ENCODE data around the gene SIK3. TPM values are rescaled to one million over a fixed set of nuclear protein-coding genes. Genes with fewer than 3 reads are reported as not detected.

Gene SIK3
- total RNA-seq, 1 experiment from 2014 or later = 17.4 TPM

GRCh38 chr11:116866804-116867455 lies 231.3 kb downstream of the SIK3 start:
- Mint-ChIP-seq H3K4me3 (ENCODE audit: low read depth, unreplicated experiment) (no peak overlapping the region), H3K27me3 (ENCODE audit: unreplicated experiment) (no peaks in the 10 kb centered on the region), H3K9me3 (ENCODE audit: low read depth, unreplicated experiment) (no peaks in the 10 kb centered on the region), H3K36me3 (ENCODE audit: insufficient read depth, unreplicated experiment) (peaks cover 13% of the 10 kb centered on the region), H3K4me1 (ENCODE audit: low read depth, unreplicated experiment) (no peaks in the 10 kb centered on the region), H3K27ac (ENCODE audit: unreplicated experiment) (no peak overlapping the region)
- intact Hi-C loops (cut with micrococcal nuclease; ENCODE audit: unreplicated experiment) = no loop called here
- no TSS peak for BruUV-seq (replicated peaks)
- no peak for TF ChIP-seq CTCF (IDR thresholded peaks at IDR 0.05; ENCODE audit: unreplicated experiment)
- no peak for DNase-seq
- CTCF ChIA-PET = no interaction called here

DNA sequence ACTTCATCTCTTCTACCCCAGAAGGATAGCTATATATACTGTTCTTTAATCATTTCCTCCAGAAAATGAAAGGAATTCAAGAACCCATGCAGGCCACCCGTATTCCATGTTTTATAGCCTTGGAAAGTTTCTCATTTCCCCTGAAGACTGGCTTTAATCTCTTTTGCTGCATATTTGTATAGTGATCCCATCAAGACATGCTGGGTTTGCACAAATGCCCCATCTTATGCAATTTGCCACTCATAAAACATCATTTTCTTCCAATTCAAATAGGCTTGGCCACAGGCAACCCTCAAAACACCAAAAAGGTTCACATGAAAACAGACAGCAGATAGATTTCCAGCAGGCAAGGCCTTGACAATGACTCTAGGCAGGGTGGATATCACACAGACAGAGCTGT lies 232.5 kb downstream of the SIK3 start:
- no peak for TF ChIP-seq CTCF (IDR thresholded peaks at IDR 0.05; ENCODE audit: unreplicated experiment)
- no peaks in the 10 kb centered on the region for H3K9me3 Mint-ChIP-seq (ENCODE audit: low read depth, unreplicated experiment)
- CTCF ChIA-PET = no interaction called here
- intact Hi-C loops (cut with micrococcal nuclease; ENCODE audit: unreplicated experiment) = no loop called here
- H3K36me3 Mint-ChIP-seq (ENCODE audit: insufficient read depth, unreplicated experiment) = peaks cover 6% of the 10 kb centered on the region
- no peak for DNase-seq
- no peak overlapping the region for H3K4me3 Mint-ChIP-seq (ENCODE audit: low read depth, unreplicated experiment)
- no peak overlapping the region for H3K27ac Mint-ChIP-seq (ENCODE audit: unreplicated experiment)
- BruUV-seq (replicated peaks) = no TSS peak
- no peaks in the 10 kb centered on the region for H3K4me1 Mint-ChIP-seq (ENCODE audit: low read depth, unreplicated experiment)
- no peaks in the 10 kb centered on the region for H3K27me3 Mint-ChIP-seq (ENCODE audit: unreplicated experiment)

DNA sequence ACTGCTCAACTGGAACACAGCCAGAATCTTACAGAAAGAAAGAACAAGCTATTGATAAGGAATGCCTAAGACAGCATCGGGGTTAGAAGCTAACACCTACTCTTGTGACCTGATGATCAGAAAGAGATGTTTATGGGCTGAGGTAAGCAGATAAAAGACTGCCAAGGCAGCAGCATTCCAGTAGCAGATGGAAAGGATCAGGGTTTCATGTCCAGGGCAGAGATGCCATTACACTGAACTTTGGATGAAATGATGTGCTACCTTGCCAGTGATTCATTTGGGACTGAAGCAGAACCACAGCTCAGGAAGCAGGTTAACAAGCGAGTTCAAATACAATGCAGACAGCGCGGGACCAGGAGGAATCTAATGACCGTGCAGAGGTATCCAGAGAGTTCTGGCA lies 233.7 kb downstream of the SIK3 start:
- intact Hi-C loops (cut with micrococcal nuclease; ENCODE audit: unreplicated experiment) = no loop called here
- Mint-ChIP-seq H3K4me1 (ENCODE audit: low read depth, unreplicated experiment) (no peaks in the 10 kb centered on the region), H3K27ac (ENCODE audit: unreplicated experiment) (no peak overlapping the region), H3K27me3 (ENCODE audit: unreplicated experiment) (no peaks in the 10 kb centered on the region), H3K36me3 (ENCODE audit: insufficient read depth, unreplicated experiment) (peaks cover 6% of the 10 kb centered on the region), H3K4me3 (ENCODE audit: low read depth, unreplicated experiment) (no peak overlapping the region), H3K9me3 (ENCODE audit: low read depth, unreplicated experiment) (no peaks in the 10 kb centered on the region)
- DNase-seq = no peak
- CTCF ChIA-PET = no interaction called here
- no peak for TF ChIP-seq CTCF (IDR thresholded peaks at IDR 0.05; ENCODE audit: unreplicated experiment)
- BruUV-seq (replicated peaks) = no TSS peak

DNA sequence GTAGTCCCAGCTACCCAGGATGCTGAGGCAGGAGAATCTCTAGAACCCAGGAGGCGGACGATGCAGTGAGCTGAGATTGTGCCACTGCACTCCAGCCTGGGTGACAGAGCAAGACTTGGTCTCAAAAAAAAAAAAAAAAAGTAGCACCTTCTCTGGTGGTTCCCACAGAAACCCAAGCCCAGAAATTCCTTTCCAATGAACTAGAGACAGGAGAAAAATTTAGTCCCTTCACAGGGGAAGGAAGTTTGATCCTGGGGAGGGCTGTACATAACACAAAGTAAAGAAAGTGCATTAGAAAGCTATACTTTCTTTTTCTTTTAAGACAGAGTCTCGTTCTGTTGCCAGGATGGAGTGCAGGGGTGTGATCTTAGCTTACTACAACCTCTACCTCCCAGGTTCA lies 235.3 kb downstream of the SIK3 start:
- intact Hi-C loops (cut with micrococcal nuclease; ENCODE audit: unreplicated experiment) = no loop called here
- Mint-ChIP-seq H3K27ac (ENCODE audit: unreplicated experiment) (no peak overlapping the region), H3K36me3 (ENCODE audit: insufficient read depth, unreplicated experiment) (peaks cover 6% of the 10 kb centered on the region), H3K27me3 (ENCODE audit: unreplicated experiment) (no peaks in the 10 kb centered on the region), H3K4me1 (ENCODE audit: low read depth, unreplicated experiment) (no peaks in the 10 kb centered on the region), H3K9me3 (ENCODE audit: low read depth, unreplicated experiment) (no peaks in the 10 kb centered on the region), H3K4me3 (ENCODE audit: low read depth, unreplicated experiment) (no peak overlapping the region)
- no peak for TF ChIP-seq CTCF (IDR thresholded peaks at IDR 0.05; ENCODE audit: unreplicated experiment)
- CTCF ChIA-PET = no interaction called here
- no TSS peak for BruUV-seq (replicated peaks)
- no peak for DNase-seq
